Measurements from ENCODE around the gene DLG3.

DNA sequence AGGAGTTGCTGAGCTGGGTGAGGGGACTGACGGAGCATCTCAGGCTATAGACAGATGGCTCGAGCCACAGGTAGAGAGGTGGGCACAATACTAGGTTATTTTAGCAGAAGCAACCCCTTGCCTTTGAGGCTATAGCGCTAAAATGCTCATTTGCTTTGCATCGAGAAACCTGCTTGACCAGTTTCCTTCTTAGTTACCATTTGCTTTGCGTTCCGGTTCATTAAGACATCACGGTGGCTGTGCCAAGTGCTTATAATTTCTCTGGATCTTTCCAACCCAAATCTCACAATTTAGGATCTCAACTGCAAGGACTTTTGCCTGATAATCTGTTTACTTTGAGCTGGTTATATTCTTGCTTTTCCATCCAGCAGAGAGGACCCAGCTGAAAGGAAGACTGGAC, 40.8 kb downstream of the DLG3 start:
- TF ChIP-seq, protein P1, sequence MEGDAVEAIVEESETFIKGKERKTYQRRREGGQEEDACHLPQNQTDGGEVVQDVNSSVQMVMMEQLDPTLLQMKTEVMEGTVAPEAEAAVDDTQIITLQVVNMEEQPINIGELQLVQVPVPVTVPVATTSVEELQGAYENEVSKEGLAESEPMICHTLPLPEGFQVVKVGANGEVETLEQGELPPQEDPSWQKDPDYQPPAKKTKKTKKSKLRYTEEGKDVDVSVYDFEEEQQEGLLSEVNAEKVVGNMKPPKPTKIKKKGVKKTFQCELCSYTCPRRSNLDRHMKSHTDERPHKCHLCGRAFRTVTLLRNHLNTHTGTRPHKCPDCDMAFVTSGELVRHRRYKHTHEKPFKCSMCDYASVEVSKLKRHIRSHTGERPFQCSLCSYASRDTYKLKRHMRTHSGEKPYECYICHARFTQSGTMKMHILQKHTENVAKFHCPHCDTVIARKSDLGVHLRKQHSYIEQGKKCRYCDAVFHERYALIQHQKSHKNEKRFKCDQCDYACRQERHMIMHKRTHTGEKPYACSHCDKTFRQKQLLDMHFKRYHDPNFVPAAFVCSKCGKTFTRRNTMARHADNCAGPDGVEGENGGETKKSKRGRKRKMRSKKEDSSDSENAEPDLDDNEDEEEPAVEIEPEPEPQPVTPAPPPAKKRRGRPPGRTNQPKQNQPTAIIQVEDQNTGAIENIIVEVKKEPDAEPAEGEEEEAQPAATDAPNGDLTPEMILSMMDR (IDR thresholded peaks at IDR 0.05), result no peak
- TF ChIP-seq POLR2A (IDR thresholded peaks at IDR 0.05), result no peak

Data from heart left ventricle (tissue), 13 donors.